GM23338 (cell line): Measurements from ENCODE around the gene CKLF. TPM values are rescaled to one million over a fixed set of nuclear protein-coding genes. Genes with fewer than 3 reads are reported as not detected.

Experiments used
- ATAC-seq: fragments of 200-7000 bp; cut with Tn5 transposase; 3 replicates; pipeline ENCODE4 v1.9.1; 2020
- DNase-seq: peaks from one replicate; pipeline ENCODE4 v3.0.0-alpha.2; 2015; ENCODE audit warnings: low spot score
- H2AFZ ChIP-seq: fragments of 200-600 bp; sonication (generic); 2 replicates; pipeline ENCODE4 v1.8.0; 2016; ENCODE audit warnings: antibody characterized with exemption, mild to moderate bottlenecking, moderate library complexity
- H3F3A ChIP-seq: fragments of 200-600 bp; sonication (generic); replicated peaks from 2 replicates; pipeline ENCODE4 v1.8.0; 2017; ENCODE audit warnings: antibody characterized with exemption, mixed run types, low read depth
- H3K27ac ChIP-seq: fragments of 200-600 bp; sonication (generic); 2 replicates; pipeline ENCODE4 v1.6.1; 2016; ENCODE audit warnings: low read depth
- H3K27me3 ChIP-seq: fragments of 200-600 bp; sonication (generic); 2 replicates; pipeline ENCODE4 v1.8.0; 2016; ENCODE audit warnings: mild to moderate bottlenecking, mixed run types, moderate library complexity; ENCODE audit not compliant: insufficient read depth
- H3K36me3 ChIP-seq: fragments of 200-600 bp; sonication (generic); 2 replicates; pipeline ENCODE4 v1.8.0; 2016; ENCODE audit warnings: mild to moderate bottlenecking; ENCODE audit not compliant: insufficient read depth
- H3K4me1 ChIP-seq: fragments of 200-600 bp; sonication (generic); 2 replicates; pipeline ENCODE4 v1.8.0; 2016; ENCODE audit warnings: mild to moderate bottlenecking, moderate library complexity; ENCODE audit not compliant: insufficient read depth
- H3K4me2 ChIP-seq: fragments of 200-600 bp; sonication (generic); 2 replicates; pipeline ENCODE4 v1.7.1; 2017; ENCODE audit warnings: mixed run types
- H3K4me3 ChIP-seq: fragments of 200-600 bp; sonication (generic); 2 replicates; pipeline ENCODE4 v1.6.1; 2016; ENCODE audit warnings: mixed run types
- H3K79me2 ChIP-seq: fragments of 200-600 bp; sonication (generic); replicated peaks from 2 replicates; pipeline ENCODE4 v1.8.0; 2017; ENCODE audit warnings: mild to moderate bottlenecking; ENCODE audit not compliant: insufficient read depth
- H3K9me2 ChIP-seq: fragments of 200-600 bp; sonication (generic); 2 replicates; pipeline ENCODE4 v1.8.0; 2017; ENCODE audit not compliant: insufficient read depth
- H4K20me1 ChIP-seq: fragments of 200-600 bp; sonication (generic); replicated peaks from 2 replicates; pipeline ENCODE4 v1.8.0; 2017; ENCODE audit warnings: mild to moderate bottlenecking; ENCODE audit not compliant: insufficient read depth
- H3K27ac Mint-ChIP-seq: 2 replicates; pipeline ENCODE4 v1.8.0; 2020; ENCODE audit warnings: inconsistent platforms, mild to moderate bottlenecking, moderate library complexity, mixed read lengths
- H3K27me3 Mint-ChIP-seq: 3 replicates; pipeline ENCODE4 v1.8.0; 2022; ENCODE audit warnings: low read depth, mild to moderate bottlenecking, moderate library complexity, mixed read lengths, inconsistent platforms; ENCODE audit not compliant: insufficient read depth, poor library complexity
- H3K36me3 Mint-ChIP-seq: 3 replicates; pipeline ENCODE4 v1.8.0; 2021; ENCODE audit warnings: low read depth, mild to moderate bottlenecking, inconsistent platforms, moderate library complexity, mixed read lengths
- H3K4me1 Mint-ChIP-seq: 3 replicates; pipeline ENCODE4 v1.8.0; 2020; ENCODE audit warnings: mild to moderate bottlenecking, inconsistent platforms, mixed read lengths
- H3K4me3 Mint-ChIP-seq: 3 replicates; pipeline ENCODE4 v1.8.0; 2021; ENCODE audit warnings: moderate library complexity, mild to moderate bottlenecking, inconsistent platforms, mixed read lengths
- H3K9me3 Mint-ChIP-seq: 3 replicates; pipeline ENCODE4 v1.8.0; 2020; ENCODE audit warnings: moderate library complexity, mild to moderate bottlenecking, inconsistent platforms, mixed read lengths
- CREB1 ChIP-seq: fragments of 250-450 bp; sonication (Bioruptor Pico); IDR thresholded peaks from 2 replicates; pipeline ENCODE4 v1.5.0; 2020; ENCODE audit warnings: low read depth, mild to moderate bottlenecking, moderate library complexity
- EZH2 ChIP-seq: fragments of 200-600 bp; sonication (generic); IDR thresholded peaks from one replicate; pipeline ENCODE4 v1.8.0; 2017; ENCODE audit warnings: antibody characterized with exemption, mild to moderate bottlenecking, low read depth; ENCODE audit not compliant: unreplicated experiment
- EZH2phosphoT487 ChIP-seq: fragments of 200-600 bp; sonication (generic); IDR thresholded peaks from one replicate; pipeline ENCODE4 v1.8.1; 2018; ENCODE audit warnings: antibody characterized with exemption; ENCODE audit not compliant: unreplicated experiment
- JUNB ChIP-seq: IDR thresholded peaks from one replicate; pipeline ENCODE4 v1.6.1; 2016; ENCODE audit warnings: antibody characterized with exemption; ENCODE audit not compliant: unreplicated experiment
- NANOG ChIP-seq: IDR thresholded peaks from 2 replicates; pipeline ENCODE4 v1.6.1; 2016; ENCODE audit warnings: antibody characterized with exemption, borderline replicate concordance
- POLR2AphosphoS5 ChIP-seq: IDR thresholded peaks from 2 replicates; pipeline ENCODE4 v1.6.1; 2016; ENCODE audit warnings: antibody characterized with exemption, low read depth
- STAT1 ChIP-seq: IDR thresholded peaks from one replicate; pipeline ENCODE4 v1.6.1; 2016; ENCODE audit warnings: antibody characterized with exemption; ENCODE audit not compliant: unreplicated experiment
- ZNF114 ChIP-seq: fragments of 250-450 bp; sonication (Bioruptor Pico); IDR thresholded peaks from 2 replicates; pipeline ENCODE4 v1.5.0; 2020; ENCODE audit warnings: mild to moderate bottlenecking, moderate library complexity
- ZNF331 ChIP-seq: fragments of 250-450 bp; sonication (Bioruptor Pico); IDR thresholded peaks from 2 replicates; pipeline ENCODE4 v1.5.0; 2020; ENCODE audit warnings: low read depth, mild to moderate bottlenecking, moderate library complexity
- polyA plus RNA-seq: library from polyadenylated mRNA; unstranded; fragments of >200 nt; fragmentation: Nextera tagmentation; extraction: Ambion mirVana; gene quantifications from 2 replicates; pipeline ENCODE4 v1.2.1, GENCODE V29; 2016
- total RNA-seq: library from RNA; depleted of rRNA; stranded (reverse); fragments of >200 nt; shearing (Covaris generic); gene quantifications from 2 replicates; pipeline ENCODE4 v1.2.3, GENCODE V29; 2014
- TF ChIP-seq, protein P1 (sequence below): fragments of 250-450 bp; sonication (Bioruptor Pico); IDR thresholded peaks from 2 replicates; pipeline ENCODE4 v1.5.0; 2020; ENCODE audit warnings: mild to moderate bottlenecking, moderate library complexity
- TF ChIP-seq, protein P2 (sequence below): IDR thresholded peaks from 2 replicates; pipeline ENCODE4 v1.6.1; 2016; ENCODE audit warnings: antibody characterized with exemption
- TF ChIP-seq, protein P3 (sequence below), 2 experiments: fragments of 200-600 bp in 1 of 2; sonication (generic) in 1 of 2; conservative IDR thresholded peaks; 2 replicates each; pipeline versions ENCODE4 v1.5.1 to v1.6.1; 2016 to 2017; ENCODE audit warnings: antibody characterized with exemption in 2 of 2, low read depth in 2 of 2, mild to moderate bottlenecking in 2 of 2, moderate library complexity in 1 of 2
- TF ChIP-seq, protein P4 (sequence below): IDR thresholded peaks from one replicate; pipeline ENCODE4 v1.6.1; 2018; ENCODE audit warnings: antibody characterized with exemption; ENCODE audit not compliant: unreplicated experiment

CKLF gene
- total and polyA plus RNA-seq, 2 experiments from 2014 or later = 25.5 to 60.0 TPM

DNA sequence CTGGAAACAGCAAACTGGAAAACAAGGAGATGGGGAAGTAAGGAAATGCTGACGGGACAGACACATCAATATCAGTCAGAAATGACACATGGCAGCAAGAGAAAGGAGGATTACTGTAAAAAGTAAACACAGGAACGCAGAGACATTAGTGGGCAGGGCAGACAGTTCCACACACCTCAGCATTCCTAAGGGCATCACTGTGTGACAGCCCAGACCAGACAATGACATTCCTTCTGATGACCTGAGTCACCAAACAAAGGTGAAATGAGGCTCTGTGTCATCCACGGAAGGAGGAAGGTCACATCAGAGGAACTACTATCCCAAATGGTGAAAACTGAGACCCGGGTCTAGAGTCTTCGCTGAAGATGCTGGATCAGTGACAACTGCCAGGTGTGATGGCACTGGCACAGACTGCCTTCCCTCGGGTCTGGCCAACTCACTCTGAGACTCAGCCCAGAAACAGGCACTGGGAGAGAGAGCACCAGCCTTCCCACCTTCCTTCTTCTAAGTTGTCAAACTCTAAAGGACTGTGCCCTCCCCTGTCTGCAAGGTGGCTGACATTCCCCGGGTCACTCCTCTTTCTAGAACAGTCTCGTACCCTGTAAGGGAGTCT, 39.2 kb upstream of the CKLF start:
- H3K27ac Mint-ChIP-seq = peak overlapping the region; percentile 15; the same call in 1 of the 2 replicates
- H3K4me2 ChIP-seq = no peak overlapping the region

More for the DNA sequence above, 39.2 kb upstream of the CKLF start:
- no peak for DNase-seq
- H3K9me2 ChIP-seq = no peaks in the 10 kb centered on the region
- no peaks in the 10 kb centered on the region for H3F3A ChIP-seq
- H3K4me3 ChIP-seq = no peak overlapping the region
- no peaks in the 10 kb centered on the region for H3K36me3 ChIP-seq
- no peak overlapping the region for H2AFZ ChIP-seq
- H3K4me1 Mint-ChIP-seq = peaks cover 46% of the 10 kb centered on the region
- no peaks in the 10 kb centered on the region for H3K79me2 ChIP-seq
- no peak for ATAC-seq
- no peaks in the 10 kb centered on the region; the same call in 2 of the 3 replicates for H3K9me3 Mint-ChIP-seq
- H3K27me3 Mint-ChIP-seq = peaks cover 5% of the 10 kb centered on the region
- H3K36me3 Mint-ChIP-seq = peaks cover 21% of the 10 kb centered on the region
- no peak overlapping the region for H3K4me3 Mint-ChIP-seq
- TF ChIP-seq NANOG (no peak), POLR2AphosphoS5 (no peak), JUNB (no peak), CREB1 (CRISPR knock-in tag) (no peak), STAT1 (no peak), ZNF114 (no peak), EZH2phosphoT487 (no peak), ZNF331 (CRISPR knock-in tag) (no peak), EZH2 (no peak)
- TF ChIP-seq, protein P1, sequence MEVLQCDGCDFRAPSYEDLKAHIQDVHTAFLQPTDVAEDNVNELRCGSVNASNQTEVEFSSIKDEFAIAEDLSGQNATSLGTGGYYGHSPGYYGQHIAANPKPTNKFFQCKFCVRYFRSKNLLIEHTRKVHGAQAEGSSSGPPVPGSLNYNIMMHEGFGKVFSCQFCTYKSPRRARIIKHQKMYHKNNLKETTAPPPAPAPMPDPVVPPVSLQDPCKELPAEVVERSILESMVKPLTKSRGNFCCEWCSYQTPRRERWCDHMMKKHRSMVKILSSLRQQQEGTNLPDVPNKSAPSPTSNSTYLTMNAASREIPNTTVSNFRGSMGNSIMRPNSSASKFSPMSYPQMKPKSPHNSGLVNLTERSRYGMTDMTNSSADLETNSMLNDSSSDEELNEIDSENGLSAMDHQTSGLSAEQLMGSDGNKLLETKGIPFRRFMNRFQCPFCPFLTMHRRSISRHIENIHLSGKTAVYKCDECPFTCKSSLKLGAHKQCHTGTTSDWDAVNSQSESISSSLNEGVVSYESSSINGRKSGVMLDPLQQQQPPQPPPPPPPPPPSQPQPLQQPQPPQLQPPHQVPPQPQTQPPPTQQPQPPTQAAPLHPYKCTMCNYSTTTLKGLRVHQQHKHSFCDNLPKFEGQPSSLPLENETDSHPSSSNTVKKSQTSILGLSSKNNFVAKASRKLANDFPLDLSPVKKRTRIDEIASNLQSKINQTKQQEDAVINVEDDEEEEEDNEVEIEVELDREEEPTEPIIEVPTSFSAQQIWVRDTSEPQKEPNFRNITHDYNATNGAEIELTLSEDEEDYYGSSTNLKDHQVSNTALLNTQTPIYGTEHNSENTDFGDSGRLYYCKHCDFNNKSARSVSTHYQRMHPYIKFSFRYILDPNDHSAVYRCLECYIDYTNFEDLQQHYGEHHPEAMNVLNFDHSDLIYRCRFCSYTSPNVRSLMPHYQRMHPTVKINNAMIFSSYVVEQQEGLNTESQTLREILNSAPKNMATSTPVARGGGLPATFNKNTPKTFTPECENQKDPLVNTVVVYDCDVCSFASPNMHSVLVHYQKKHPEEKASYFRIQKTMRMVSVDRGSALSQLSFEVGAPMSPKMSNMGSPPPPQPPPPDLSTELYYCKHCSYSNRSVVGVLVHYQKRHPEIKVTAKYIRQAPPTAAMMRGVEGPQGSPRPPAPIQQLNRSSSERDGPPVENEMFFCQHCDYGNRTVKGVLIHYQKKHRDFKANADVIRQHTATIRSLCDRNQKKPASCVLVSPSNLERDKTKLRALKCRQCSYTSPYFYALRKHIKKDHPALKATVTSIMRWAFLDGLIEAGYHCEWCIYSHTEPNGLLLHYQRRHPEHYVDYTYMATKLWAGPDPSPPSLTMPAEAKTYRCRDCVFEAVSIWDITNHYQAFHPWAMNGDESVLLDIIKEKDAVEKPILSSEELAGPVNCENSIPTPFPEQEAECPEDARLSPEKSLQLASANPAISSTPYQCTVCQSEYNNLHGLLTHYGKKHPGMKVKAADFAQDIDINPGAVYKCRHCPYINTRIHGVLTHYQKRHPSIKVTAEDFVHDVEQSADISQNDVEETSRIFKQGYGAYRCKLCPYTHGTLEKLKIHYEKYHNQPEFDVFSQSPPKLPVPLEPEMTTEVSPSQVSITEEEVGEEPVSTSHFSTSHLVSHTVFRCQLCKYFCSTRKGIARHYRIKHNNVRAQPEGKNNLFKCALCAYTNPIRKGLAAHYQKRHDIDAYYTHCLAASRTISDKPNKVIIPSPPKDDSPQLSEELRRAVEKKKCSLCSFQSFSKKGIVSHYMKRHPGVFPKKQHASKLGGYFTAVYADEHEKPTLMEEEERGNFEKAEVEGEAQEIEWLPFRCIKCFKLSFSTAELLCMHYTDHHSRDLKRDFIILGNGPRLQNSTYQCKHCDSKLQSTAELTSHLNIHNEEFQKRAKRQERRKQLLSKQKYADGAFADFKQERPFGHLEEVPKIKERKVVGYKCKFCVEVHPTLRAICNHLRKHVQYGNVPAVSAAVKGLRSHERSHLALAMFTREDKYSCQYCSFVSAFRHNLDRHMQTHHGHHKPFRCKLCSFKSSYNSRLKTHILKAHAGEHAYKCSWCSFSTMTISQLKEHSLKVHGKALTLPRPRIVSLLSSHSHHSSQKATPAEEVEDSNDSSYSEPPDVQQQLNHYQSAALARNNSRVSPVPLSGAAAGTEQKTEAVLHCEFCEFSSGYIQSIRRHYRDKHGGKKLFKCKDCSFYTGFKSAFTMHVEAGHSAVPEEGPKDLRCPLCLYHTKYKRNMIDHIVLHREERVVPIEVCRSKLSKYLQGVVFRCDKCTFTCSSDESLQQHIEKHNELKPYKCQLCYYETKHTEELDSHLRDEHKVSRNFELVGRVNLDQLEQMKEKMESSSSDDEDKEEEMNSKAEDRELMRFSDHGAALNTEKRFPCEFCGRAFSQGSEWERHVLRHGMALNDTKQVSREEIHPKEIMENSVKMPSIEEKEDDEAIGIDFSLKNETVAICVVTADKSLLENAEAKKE (CRISPR knock-in tag) = no peak
- TF ChIP-seq, protein P2, sequence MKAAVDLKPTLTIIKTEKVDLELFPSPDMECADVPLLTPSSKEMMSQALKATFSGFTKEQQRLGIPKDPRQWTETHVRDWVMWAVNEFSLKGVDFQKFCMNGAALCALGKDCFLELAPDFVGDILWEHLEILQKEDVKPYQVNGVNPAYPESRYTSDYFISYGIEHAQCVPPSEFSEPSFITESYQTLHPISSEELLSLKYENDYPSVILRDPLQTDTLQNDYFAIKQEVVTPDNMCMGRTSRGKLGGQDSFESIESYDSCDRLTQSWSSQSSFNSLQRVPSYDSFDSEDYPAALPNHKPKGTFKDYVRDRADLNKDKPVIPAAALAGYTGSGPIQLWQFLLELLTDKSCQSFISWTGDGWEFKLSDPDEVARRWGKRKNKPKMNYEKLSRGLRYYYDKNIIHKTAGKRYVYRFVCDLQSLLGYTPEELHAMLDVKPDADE = no peak
- TF ChIP-seq, protein P3, sequence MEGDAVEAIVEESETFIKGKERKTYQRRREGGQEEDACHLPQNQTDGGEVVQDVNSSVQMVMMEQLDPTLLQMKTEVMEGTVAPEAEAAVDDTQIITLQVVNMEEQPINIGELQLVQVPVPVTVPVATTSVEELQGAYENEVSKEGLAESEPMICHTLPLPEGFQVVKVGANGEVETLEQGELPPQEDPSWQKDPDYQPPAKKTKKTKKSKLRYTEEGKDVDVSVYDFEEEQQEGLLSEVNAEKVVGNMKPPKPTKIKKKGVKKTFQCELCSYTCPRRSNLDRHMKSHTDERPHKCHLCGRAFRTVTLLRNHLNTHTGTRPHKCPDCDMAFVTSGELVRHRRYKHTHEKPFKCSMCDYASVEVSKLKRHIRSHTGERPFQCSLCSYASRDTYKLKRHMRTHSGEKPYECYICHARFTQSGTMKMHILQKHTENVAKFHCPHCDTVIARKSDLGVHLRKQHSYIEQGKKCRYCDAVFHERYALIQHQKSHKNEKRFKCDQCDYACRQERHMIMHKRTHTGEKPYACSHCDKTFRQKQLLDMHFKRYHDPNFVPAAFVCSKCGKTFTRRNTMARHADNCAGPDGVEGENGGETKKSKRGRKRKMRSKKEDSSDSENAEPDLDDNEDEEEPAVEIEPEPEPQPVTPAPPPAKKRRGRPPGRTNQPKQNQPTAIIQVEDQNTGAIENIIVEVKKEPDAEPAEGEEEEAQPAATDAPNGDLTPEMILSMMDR (conservative IDR thresholded peaks at IDR 0.05; ENCODE audit: low read depth in 2 of 2) = no peak
- TF ChIP-seq, protein P4, sequence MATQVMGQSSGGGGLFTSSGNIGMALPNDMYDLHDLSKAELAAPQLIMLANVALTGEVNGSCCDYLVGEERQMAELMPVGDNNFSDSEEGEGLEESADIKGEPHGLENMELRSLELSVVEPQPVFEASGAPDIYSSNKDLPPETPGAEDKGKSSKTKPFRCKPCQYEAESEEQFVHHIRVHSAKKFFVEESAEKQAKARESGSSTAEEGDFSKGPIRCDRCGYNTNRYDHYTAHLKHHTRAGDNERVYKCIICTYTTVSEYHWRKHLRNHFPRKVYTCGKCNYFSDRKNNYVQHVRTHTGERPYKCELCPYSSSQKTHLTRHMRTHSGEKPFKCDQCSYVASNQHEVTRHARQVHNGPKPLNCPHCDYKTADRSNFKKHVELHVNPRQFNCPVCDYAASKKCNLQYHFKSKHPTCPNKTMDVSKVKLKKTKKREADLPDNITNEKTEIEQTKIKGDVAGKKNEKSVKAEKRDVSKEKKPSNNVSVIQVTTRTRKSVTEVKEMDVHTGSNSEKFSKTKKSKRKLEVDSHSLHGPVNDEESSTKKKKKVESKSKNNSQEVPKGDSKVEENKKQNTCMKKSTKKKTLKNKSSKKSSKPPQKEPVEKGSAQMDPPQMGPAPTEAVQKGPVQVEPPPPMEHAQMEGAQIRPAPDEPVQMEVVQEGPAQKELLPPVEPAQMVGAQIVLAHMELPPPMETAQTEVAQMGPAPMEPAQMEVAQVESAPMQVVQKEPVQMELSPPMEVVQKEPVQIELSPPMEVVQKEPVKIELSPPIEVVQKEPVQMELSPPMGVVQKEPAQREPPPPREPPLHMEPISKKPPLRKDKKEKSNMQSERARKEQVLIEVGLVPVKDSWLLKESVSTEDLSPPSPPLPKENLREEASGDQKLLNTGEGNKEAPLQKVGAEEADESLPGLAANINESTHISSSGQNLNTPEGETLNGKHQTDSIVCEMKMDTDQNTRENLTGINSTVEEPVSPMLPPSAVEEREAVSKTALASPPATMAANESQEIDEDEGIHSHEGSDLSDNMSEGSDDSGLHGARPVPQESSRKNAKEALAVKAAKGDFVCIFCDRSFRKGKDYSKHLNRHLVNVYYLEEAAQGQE = no peak
- no peaks in the 10 kb centered on the region for H3K27me3 ChIP-seq
- no peak overlapping the region for H3K27ac ChIP-seq
- H4K20me1 ChIP-seq = no peaks in the 10 kb centered on the region
- peaks cover 14% of the 10 kb centered on the region for H3K4me1 ChIP-seq
